GM12872 (cell line): ENCODE data around the gene SLC52A3.

Source experiments
- TF ChIP-seq, protein P1 (sequence below): IDR thresholded peaks from 3 replicates; pipeline ENCODE4 v1.5.1; 2011; ENCODE audit warnings: low read depth, mild to moderate bottlenecking, low read length, moderate library complexity; ENCODE audit not compliant: insufficient read depth

The SLC52A3 gene

DNA sequence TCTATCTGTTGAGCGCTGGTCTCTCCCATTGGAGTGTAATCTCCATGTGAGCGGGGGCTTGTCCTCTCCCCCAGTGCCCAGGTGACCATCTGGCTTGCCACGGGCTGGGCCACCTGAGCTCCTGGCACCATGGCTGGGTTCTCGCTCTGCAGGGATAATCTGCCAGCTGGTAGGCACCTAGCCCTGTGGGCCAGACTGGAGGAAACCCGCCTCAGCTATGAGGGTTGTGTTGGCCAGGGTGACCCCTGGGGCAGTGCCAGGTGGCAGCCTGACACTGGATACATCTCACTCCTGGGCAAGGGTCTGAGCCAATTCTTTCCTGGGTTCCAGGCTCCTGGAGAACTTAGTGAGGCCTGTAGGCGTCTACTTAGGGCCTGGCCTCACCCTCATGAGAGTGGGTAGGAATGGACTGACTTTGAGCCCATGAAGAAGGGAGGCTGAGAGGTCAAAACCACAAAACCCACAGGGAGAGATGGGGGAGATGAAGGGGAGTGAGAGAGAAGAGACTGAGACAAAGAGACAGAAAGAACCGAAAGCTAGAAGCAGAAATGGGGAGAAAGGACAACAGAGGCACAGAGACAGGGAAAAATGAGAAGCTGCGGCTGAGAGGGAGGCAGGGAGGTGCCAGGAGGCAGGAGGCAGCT is 5.8 kb upstream of the SLC52A3 start:
- TF ChIP-seq, protein P1, sequence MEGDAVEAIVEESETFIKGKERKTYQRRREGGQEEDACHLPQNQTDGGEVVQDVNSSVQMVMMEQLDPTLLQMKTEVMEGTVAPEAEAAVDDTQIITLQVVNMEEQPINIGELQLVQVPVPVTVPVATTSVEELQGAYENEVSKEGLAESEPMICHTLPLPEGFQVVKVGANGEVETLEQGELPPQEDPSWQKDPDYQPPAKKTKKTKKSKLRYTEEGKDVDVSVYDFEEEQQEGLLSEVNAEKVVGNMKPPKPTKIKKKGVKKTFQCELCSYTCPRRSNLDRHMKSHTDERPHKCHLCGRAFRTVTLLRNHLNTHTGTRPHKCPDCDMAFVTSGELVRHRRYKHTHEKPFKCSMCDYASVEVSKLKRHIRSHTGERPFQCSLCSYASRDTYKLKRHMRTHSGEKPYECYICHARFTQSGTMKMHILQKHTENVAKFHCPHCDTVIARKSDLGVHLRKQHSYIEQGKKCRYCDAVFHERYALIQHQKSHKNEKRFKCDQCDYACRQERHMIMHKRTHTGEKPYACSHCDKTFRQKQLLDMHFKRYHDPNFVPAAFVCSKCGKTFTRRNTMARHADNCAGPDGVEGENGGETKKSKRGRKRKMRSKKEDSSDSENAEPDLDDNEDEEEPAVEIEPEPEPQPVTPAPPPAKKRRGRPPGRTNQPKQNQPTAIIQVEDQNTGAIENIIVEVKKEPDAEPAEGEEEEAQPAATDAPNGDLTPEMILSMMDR: no peak

DNA sequence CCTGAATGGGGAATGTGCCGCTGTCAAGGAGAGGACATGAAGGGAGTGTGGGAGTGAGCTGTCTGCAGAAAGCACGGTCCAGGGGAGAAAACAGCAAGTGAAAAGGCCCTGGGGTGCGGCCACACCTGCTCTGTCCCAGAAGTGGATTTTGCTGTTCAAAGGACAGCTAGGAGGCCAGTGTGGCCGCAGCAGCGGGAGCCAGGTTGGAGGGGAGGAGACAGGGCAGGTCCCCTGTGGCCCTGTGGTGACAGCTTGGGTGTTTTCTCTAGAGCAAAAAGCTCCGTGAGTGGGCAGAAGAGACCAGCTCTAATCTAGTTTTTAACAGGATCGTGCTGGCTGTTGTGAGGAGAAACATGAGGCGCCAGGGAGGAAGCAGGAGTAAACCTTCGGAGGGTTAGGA is 4.5 kb upstream of the SLC52A3 start:
- TF ChIP-seq, protein P1: no peak

DNA sequence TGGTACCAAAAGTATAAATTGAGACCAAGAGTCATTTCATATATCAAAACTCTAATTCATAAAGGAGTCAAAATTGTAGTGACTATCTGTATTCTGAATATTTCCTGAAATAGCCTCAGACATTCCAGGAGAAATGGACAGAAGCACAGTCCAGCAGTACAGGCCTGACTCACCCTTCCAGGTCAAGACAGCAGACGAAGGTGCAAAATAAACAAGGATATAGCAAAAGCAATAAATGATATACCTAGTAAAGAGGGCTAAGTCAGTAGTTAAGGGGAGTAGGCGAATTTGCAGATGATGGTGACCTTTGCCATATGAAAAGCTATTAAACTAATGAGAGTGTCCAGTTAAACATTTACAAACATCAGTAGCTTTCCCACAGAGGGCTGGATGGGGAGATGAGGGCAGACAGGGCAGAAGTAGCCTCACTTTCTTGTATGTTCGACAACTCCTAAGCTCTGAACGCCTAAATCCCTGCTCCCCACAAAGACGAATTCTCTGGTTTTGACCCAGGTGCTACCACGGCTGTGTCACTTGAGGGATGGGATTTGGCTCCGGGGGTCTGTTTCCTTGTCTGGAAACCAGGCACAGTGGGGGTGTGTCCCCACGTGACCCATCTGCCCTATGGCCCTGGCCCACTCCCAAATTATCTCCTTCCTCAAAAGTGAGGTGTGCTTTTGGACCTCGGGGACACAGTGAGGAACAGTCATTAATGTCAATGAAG is 3.6 kb upstream of the SLC52A3 start:
- TF ChIP-seq, protein P1: no peak

DNA sequence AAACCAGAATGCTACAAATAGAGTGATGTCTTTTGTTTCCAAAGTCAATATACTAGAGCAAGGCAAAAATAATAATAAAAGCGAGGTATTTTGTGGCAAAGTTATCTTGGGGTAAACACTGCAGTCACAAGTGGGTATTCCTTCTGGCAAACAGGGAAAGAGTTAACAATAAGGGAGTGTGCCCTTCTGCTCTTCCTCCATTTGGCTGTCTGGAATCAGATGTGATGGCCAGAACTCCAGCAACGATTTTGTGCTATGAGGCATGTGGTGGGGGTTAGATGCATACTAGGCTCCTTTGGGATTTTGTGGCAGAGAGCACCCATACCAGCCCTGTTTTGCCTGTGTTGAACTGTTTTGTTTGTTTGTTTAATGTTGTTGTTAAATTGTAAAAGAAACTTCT is 2.4 kb upstream of the SLC52A3 start:
- TF ChIP-seq, protein P1: no peak

DNA sequence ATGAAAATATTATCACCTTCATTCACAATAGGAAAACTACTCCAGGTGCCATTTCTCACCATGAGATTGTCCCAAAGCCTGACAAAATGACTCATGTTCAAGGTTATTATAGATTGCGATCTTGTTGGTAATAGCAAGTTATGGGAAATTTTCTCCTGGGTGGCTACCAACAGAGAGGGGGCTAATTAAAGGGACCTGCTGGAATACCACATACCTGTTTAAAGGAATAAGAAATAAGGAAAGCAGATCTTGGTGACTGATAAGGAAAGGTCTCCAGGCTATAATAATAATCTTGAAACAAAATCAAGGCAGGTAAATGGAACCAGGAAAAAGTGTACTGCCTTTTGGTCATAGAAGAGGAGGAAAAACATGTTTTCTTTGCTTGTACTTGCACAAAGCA is 1.4 kb downstream of the SLC52A3 start:
- TF ChIP-seq, protein P1: no peak

DNA sequence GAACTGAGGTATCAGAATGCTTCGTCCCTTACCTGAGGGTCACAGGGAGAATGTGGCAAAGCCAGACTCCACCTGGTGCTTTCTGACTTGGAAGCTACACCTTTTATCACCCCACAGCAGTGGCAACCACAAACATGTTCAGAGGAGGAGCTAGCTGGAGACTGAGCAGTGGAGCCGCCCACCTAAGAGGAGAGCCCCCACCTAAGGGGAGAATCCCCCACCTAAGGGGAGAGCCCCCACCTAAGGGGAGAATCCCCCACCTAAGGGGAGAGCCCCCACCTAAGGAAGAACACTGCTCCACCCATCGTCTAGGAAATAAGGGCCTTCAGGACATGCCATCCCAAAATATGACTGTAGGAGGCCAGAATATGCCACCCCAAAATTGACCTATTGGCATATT is 4.0 kb downstream of the SLC52A3 start:
- TF ChIP-seq, protein P1: no peak

DNA sequence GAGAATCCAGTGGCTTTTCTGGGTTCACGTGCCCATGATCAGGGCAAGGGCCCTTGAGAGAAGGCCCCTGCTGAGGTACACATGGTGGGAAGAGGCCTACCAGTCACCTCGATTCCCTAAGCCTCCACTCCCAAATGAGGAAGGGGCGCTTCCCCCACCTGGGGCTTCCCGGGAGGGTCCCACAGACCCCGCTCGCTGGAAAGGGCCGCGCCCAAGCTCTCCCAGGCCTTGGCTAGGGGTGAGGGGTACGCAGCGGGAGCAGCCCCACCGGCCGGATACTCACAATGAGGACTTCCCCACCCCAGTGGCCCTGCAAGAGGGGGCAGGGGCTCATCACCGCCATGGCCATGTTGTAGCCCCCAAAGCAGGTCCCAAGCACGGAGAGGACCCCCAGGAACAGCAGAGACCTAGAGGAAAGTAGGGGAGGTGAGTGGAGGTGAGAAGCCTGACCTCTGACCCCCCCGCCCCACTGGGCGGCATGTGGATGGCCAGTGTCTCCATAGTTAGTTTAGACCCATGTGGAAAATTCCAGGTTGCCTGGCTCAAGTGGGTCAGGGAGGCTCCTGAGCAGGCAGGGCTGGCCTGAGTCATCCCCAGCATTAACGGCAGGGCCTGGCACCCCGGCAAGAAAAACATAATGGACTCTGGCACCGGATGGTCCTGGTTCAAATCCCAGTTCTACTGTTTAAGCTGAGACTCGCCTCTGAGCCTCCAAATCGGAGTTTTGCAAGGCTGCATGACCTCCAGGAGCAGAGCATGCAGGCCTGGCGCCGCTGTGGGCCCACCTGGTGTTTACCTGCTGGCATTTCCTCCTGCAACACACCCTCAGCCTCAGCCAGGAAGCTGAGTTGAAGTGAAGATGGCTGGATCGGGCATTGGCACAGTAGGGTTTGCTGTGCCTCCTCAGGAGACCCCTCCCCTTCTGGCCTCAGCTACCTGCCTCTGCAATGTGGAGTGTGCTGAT is 6.6 kb downstream of the SLC52A3 start:
- TF ChIP-seq, protein P1: no peak
